OCI-LY1 (cell line): ENCODE results near the gene C17orf114.

ENCODE experiments used
- EZH2 ChIP-seq: fragments of 200-600 bp; sonication (generic), shearing (Covaris generic); IDR thresholded peaks from 2 replicates; pipeline ENCODE4 v1.8.0; 2017; ENCODE audit warnings: borderline replicate concordance, mixed run types, mild to moderate bottlenecking, antibody characterized with exemption, low read length, moderate library complexity, mixed read lengths
- TF ChIP-seq, protein P1 (sequence below): fragments of 200-600 bp; sonication (generic), shearing (Covaris generic); IDR thresholded peaks from 2 replicates; pipeline ENCODE4 v1.5.1; 2017; ENCODE audit warnings: mild to moderate bottlenecking, antibody characterized with exemption, low read length, moderate library complexity, mixed read lengths

DNA sequence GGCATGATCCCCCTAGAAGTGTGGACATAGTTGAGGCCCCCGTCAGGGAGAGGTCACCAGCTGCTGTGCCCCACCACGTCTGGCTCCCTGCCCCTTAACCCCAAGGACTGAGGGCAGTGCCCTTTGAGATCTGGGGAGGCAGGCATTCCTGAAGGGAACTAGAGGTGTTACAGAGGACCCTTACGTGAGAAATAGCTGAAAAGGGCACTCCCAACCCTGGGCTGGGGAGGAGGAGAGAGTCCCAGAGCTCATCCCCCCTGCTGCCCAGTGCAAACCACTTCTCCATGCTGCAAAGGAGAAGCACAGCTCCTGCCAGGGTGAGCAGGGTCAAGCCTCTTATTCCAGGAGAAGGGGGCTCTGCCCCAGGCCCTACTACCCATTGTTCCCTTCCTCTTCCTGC, 20.7 kb upstream of the C17orf114 start:
- TF ChIP-seq EZH2 = no peak
- TF ChIP-seq, protein P1, sequence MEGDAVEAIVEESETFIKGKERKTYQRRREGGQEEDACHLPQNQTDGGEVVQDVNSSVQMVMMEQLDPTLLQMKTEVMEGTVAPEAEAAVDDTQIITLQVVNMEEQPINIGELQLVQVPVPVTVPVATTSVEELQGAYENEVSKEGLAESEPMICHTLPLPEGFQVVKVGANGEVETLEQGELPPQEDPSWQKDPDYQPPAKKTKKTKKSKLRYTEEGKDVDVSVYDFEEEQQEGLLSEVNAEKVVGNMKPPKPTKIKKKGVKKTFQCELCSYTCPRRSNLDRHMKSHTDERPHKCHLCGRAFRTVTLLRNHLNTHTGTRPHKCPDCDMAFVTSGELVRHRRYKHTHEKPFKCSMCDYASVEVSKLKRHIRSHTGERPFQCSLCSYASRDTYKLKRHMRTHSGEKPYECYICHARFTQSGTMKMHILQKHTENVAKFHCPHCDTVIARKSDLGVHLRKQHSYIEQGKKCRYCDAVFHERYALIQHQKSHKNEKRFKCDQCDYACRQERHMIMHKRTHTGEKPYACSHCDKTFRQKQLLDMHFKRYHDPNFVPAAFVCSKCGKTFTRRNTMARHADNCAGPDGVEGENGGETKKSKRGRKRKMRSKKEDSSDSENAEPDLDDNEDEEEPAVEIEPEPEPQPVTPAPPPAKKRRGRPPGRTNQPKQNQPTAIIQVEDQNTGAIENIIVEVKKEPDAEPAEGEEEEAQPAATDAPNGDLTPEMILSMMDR = no peak
